ENCODE data around the gene TPST2.

DNA sequence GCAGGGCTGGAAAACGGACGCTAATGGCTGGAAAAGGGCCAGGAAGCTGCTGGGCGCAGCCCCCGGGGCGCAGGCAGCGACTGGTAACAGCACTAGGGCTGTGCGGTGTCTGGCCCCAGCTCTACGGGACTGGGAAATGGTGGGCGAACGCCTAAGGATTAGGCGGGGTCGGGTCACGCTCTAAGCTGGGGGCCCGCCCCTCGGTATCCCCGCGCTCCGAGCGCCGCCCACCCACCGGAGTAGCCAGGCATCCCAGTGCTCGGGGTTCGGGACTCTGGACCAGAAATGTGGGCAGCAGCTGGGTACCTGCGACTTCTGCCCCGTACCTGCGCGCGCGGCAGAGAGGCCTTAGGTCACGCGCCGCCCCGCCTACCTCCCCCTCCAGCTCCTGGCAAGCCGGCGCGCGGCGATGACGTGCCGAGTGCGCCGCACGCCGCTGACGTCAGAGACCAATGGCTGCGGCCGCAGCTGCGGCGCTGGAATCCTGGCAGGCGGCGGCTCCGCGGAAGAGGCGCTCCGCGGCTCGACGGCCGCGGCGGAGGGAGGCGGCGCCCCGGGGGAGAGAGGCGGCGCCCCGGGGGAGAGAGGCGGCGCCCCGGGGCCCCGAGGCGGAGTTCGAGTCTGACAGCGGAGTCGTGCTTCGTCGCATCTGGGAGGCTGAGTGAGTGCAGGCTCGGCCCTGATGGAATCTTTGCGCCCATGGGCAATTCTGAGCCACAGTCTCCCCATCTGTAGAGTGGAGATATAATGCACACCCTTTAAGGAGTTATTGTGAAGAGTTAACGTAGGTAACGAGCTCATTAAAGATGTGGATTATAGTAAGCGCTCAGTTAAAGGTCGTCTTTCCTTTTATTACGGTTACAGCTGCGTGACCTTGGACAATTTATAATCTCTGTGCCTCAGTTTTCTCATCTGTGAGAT is 106.2 kb downstream of the TPST2 start, which contains the start of the genes HPS4 and SRRD:
- TF ChIP-seq POLR2A (IDR thresholded peaks at IDR 0.05) (peak in 3 of 4 donors; percentile 74 to 92 (median 82)), CTCF (IDR thresholded peaks at IDR 0.05) (peak in 3 of 6 experiments; percentile 12 to 39 (median 13))

All from esophagus squamous epithelium (tissue), 4 donors.